ENCODE data around the gene SLF2.

Gene SLF2, protein sequence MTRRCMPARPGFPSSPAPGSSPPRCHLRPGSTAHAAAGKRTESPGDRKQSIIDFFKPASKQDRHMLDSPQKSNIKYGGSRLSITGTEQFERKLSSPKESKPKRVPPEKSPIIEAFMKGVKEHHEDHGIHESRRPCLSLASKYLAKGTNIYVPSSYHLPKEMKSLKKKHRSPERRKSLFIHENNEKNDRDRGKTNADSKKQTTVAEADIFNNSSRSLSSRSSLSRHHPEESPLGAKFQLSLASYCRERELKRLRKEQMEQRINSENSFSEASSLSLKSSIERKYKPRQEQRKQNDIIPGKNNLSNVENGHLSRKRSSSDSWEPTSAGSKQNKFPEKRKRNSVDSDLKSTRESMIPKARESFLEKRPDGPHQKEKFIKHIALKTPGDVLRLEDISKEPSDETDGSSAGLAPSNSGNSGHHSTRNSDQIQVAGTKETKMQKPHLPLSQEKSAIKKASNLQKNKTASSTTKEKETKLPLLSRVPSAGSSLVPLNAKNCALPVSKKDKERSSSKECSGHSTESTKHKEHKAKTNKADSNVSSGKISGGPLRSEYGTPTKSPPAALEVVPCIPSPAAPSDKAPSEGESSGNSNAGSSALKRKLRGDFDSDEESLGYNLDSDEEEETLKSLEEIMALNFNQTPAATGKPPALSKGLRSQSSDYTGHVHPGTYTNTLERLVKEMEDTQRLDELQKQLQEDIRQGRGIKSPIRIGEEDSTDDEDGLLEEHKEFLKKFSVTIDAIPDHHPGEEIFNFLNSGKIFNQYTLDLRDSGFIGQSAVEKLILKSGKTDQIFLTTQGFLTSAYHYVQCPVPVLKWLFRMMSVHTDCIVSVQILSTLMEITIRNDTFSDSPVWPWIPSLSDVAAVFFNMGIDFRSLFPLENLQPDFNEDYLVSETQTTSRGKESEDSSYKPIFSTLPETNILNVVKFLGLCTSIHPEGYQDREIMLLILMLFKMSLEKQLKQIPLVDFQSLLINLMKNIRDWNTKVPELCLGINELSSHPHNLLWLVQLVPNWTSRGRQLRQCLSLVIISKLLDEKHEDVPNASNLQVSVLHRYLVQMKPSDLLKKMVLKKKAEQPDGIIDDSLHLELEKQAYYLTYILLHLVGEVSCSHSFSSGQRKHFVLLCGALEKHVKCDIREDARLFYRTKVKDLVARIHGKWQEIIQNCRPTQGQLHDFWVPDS

GRCh38 chr10:100912605-100913469 is at the start of gene SLF2:
TSS of gene SLF2 (plus strand) at chr10:100912963. CDS start at chr10:100913111, 148 bp downstream.
- Histone ChIP-seq H3K27ac (ENCODE audit: low read depth, low read length) (peak within 1 kb of the TSS; percentile 85), H3K9me3 (ENCODE audit: control insufficient read depth, insufficient read depth, low read length) (no peaks in the 10 kb centered on the region), H3K27me3 (ENCODE audit: control insufficient read depth, insufficient read depth, low read length) (no peaks in the 10 kb centered on the region), H3K36me3 (ENCODE audit: control insufficient read depth, insufficient read depth, low read length) (peaks cover 34% of the 10 kb centered on the region), H3K4me3 (ENCODE audit: low read depth, low read length) (peak within 1 kb of the TSS; percentile 92), H3K4me1 (ENCODE audit: control insufficient read depth, insufficient read depth, low read length) (peaks cover 16% of the 10 kb centered on the region), H3K9ac (ENCODE audit: low read depth, low read length) (peak within 1 kb of the TSS; percentile 65)

- Histone ChIP-seq H3K36me3 (ENCODE audit: control insufficient read depth, insufficient read depth, low read length) (no peaks in the 10 kb centered on the region), H3K27ac (ENCODE audit: low read depth, low read length) (no peak overlapping the region), H3K4me3 (ENCODE audit: low read depth, low read length) (no peak overlapping the region), H3K4me1 (ENCODE audit: control insufficient read depth, insufficient read depth, low read length) (peaks cover 10% of the 10 kb centered on the region; the same call in 1 of the 2 replicates), H3K27me3 (ENCODE audit: control insufficient read depth, insufficient read depth, low read length) (peaks cover 57% of the 10 kb centered on the region), H3K9ac (ENCODE audit: low read depth, low read length) (no peak overlapping the region), H3K9me3 (ENCODE audit: control insufficient read depth, insufficient read depth, low read length) (no peaks in the 10 kb centered on the region)
These were observed 49.3 kb upstream of the SLF2 start for GRCh38 chr10:100863433-100863832.

- Histone ChIP-seq H3K4me3 (ENCODE audit: low read depth, low read length) (no peak overlapping the region), H3K9me3 (ENCODE audit: control insufficient read depth, insufficient read depth, low read length) (no peaks in the 10 kb centered on the region), H3K27ac (ENCODE audit: low read depth, low read length) (no peak overlapping the region), H3K36me3 (ENCODE audit: control insufficient read depth, insufficient read depth, low read length) (no peaks in the 10 kb centered on the region), H3K4me1 (ENCODE audit: control insufficient read depth, insufficient read depth, low read length) (peaks cover 10% of the 10 kb centered on the region; the same call in 1 of the 2 replicates), H3K27me3 (ENCODE audit: control insufficient read depth, insufficient read depth, low read length) (peaks cover 57% of the 10 kb centered on the region), H3K9ac (ENCODE audit: low read depth, low read length) (no peak overlapping the region)
These were observed 48.5 kb upstream of the SLF2 start for GRCh38 chr10:100864036-100864885.

DNA sequence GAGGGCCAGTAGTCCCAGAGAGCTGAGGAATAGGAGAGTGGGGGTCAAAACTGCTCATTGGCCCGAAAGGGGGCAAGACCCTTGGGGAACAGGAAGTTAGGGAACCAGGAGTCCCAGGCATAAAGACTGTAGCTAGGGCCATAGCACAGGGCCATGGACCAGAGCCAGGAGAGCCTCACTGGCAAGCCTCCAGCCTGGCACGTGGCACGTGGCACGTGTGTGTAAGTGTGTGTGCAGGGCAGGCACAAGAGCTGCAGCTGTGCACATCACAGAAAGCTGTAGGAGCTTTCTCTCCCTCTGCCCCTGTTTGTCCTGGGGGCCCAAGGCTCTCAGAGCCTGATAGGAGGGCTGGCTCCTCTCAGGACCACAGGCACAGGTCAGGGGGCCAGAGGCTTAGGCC is 47.8 kb upstream of the SLF2 start:
- peaks cover 56% of the 10 kb centered on the region for H3K27me3 ChIP-seq (ENCODE audit: control insufficient read depth, insufficient read depth, low read length)
- H3K36me3 ChIP-seq (ENCODE audit: control insufficient read depth, insufficient read depth, low read length) = no peaks in the 10 kb centered on the region
- no peaks in the 10 kb centered on the region for H3K9me3 ChIP-seq (ENCODE audit: control insufficient read depth, insufficient read depth, low read length)
- no peak overlapping the region for H3K4me3 ChIP-seq (ENCODE audit: low read depth, low read length)
- no peak overlapping the region for H3K9ac ChIP-seq (ENCODE audit: low read depth, low read length)
- H3K27ac ChIP-seq (ENCODE audit: low read depth, low read length) = no peak overlapping the region
- H3K4me1 ChIP-seq (ENCODE audit: control insufficient read depth, insufficient read depth, low read length) = peaks cover 10% of the 10 kb centered on the region; the same call in 1 of the 2 replicates

GRCh38 chr10:100866010-100866409 is 46.8 kb upstream of the SLF2 start:
- peaks cover 10% of the 10 kb centered on the region; the same call in 1 of the 2 replicates for H3K4me1 ChIP-seq (ENCODE audit: control insufficient read depth, insufficient read depth, low read length)
- H3K9ac ChIP-seq (ENCODE audit: low read depth, low read length) = no peak overlapping the region
- no peaks in the 10 kb centered on the region for H3K36me3 ChIP-seq (ENCODE audit: control insufficient read depth, insufficient read depth, low read length)
- no peak overlapping the region for H3K27ac ChIP-seq (ENCODE audit: low read depth, low read length)
- H3K27me3 ChIP-seq (ENCODE audit: control insufficient read depth, insufficient read depth, low read length) = peaks cover 56% of the 10 kb centered on the region
- peak overlapping the region; percentile 27 for H3K4me3 ChIP-seq (ENCODE audit: low read depth, low read length)
- no peaks in the 10 kb centered on the region for H3K9me3 ChIP-seq (ENCODE audit: control insufficient read depth, insufficient read depth, low read length)

DNA sequence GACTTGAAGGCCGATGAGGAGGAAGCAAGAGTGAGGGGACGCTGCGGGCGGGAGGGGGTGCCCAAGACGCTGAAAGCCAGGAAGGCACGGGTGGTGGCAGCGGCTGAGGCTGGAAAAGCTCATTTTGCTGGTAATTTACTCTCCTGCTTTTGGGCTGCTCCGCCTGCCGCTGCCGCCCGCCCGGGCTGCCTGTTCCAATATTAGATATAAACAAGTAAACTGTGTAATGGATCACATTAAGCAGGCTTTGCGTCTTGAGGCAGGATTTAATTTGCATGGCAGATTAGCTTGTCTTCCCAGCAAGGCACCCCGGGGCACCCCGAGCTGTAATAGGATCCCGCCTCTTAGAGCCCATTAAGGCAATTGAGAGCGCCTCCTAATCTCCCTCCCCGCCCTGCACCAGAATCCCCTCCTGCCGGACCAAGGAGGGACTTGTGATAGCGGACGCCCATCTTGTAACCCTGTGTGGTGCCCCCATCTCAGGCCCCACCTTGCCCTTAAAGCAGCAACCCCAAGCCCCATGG is 46.1 kb upstream of the SLF2 start:
- H3K36me3 ChIP-seq (ENCODE audit: control insufficient read depth, insufficient read depth, low read length) = no peaks in the 10 kb centered on the region
- no peaks in the 10 kb centered on the region for H3K9me3 ChIP-seq (ENCODE audit: control insufficient read depth, insufficient read depth, low read length)
- H3K27me3 ChIP-seq (ENCODE audit: control insufficient read depth, insufficient read depth, low read length) = peaks cover 62% of the 10 kb centered on the region
- H3K4me3 ChIP-seq (ENCODE audit: low read depth, low read length) = peak overlapping the region; percentile 59
- no peak overlapping the region for H3K27ac ChIP-seq (ENCODE audit: low read depth, low read length)
- H3K4me1 ChIP-seq (ENCODE audit: control insufficient read depth, insufficient read depth, low read length) = peaks cover 10% of the 10 kb centered on the region; the same call in 1 of the 2 replicates
- H3K9ac ChIP-seq (ENCODE audit: low read depth, low read length) = no peak overlapping the region

- H3K9ac ChIP-seq (ENCODE audit: low read depth, low read length) = no peak overlapping the region
- H3K27ac ChIP-seq (ENCODE audit: low read depth, low read length) = no peak overlapping the region
- no peak overlapping the region for H3K4me3 ChIP-seq (ENCODE audit: low read depth, low read length)
- H3K27me3 ChIP-seq (ENCODE audit: control insufficient read depth, insufficient read depth, low read length) = peaks cover 65% of the 10 kb centered on the region
- H3K9me3 ChIP-seq (ENCODE audit: control insufficient read depth, insufficient read depth, low read length) = no peaks in the 10 kb centered on the region
- H3K4me1 ChIP-seq (ENCODE audit: control insufficient read depth, insufficient read depth, low read length) = peaks cover 10% of the 10 kb centered on the region; the same call in 1 of the 2 replicates
- no peaks in the 10 kb centered on the region for H3K36me3 ChIP-seq (ENCODE audit: control insufficient read depth, insufficient read depth, low read length)
These were observed 45.4 kb upstream of the SLF2 start for GRCh38 chr10:100867261-100867963.

- Histone ChIP-seq H3K27me3 (ENCODE audit: control insufficient read depth, insufficient read depth, low read length) (peaks cover 68% of the 10 kb centered on the region), H3K9me3 (ENCODE audit: control insufficient read depth, insufficient read depth, low read length) (no peaks in the 10 kb centered on the region), H3K27ac (ENCODE audit: low read depth, low read length) (no peak overlapping the region), H3K4me1 (ENCODE audit: control insufficient read depth, insufficient read depth, low read length) (peaks cover 10% of the 10 kb centered on the region; the same call in 1 of the 2 replicates), H3K9ac (ENCODE audit: low read depth, low read length) (no peak overlapping the region), H3K36me3 (ENCODE audit: control insufficient read depth, insufficient read depth, low read length) (no peaks in the 10 kb centered on the region), H3K4me3 (ENCODE audit: low read depth, low read length) (no peak overlapping the region)
These were observed 44.4 kb upstream of the SLF2 start for GRCh38 chr10:100868382-100868781.

DNA sequence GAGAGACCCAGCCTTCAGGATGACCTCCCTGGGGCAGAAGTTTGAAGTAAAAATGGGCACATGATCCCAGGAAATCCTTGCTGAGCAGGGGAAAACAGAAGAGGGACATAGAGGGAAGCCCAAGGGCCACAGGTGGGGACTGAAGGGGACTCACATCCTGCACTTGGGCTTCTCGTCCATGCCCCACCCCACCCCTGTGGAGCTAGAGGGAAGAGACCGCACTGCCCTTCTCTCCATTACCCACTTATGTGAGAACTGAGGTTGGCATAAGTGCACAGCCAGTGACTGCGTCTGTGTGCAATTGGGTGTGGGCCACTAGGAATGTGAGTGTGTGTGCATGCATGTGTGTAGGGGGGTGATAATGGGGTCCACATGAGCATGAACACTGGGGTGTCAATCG is 43.4 kb upstream of the SLF2 start:
- Histone ChIP-seq H3K9me3 (ENCODE audit: control insufficient read depth, insufficient read depth, low read length) (no peaks in the 10 kb centered on the region), H3K27me3 (ENCODE audit: control insufficient read depth, insufficient read depth, low read length) (peaks cover 68% of the 10 kb centered on the region), H3K9ac (ENCODE audit: low read depth, low read length) (no peak overlapping the region), H3K4me1 (ENCODE audit: control insufficient read depth, insufficient read depth, low read length) (peaks cover 10% of the 10 kb centered on the region; the same call in 1 of the 2 replicates), H3K4me3 (ENCODE audit: low read depth, low read length) (no peak overlapping the region), H3K36me3 (ENCODE audit: control insufficient read depth, insufficient read depth, low read length) (no peaks in the 10 kb centered on the region), H3K27ac (ENCODE audit: low read depth, low read length) (no peak overlapping the region)

Measured in HUES48 (cell line).